Activated CD4-positive, alpha-beta T cell treated with anti-CD3 and anti-CD28 coated beads, Interleukin-2, amount 50 U/mL, for 24 hours (primary cell): ENCODE data around the gene OSBPL9.
"Not testable (repeated sequence)": the region's sequence is repeated elsewhere in the genome, so short reads cannot be mapped to it uniquely, and the experiment has no call there.

Experiments used
- DNase-seq, 2 donors: peaks; one replicate each; pipeline ENCODE4 v3.0.0-alpha.2; 2020; ENCODE audit warnings: low read depth in 1 of 2, low spot score in 1 of 2

Gene OSBPL9

GRCh38 chr1:51780927-51781326 is 164.0 kb downstream of the OSBPL9 start:
- no peak for DNase-seq

GRCh38 chr1:51784997-51785421 is 168.1 kb downstream of the OSBPL9 start:
- no peak for DNase-seq

- no peak for DNase-seq
These were observed 172.0 kb downstream of the OSBPL9 start for GRCh38 chr1:51788938-51789337.

- no peak for DNase-seq
These were observed 172.4 kb downstream of the OSBPL9 start for GRCh38 chr1:51789342-51789741.

- DNase-seq, result no peak
These were observed 173.5 kb downstream of the OSBPL9 start for GRCh38 chr1:51790385-51790784.

- DNase-seq, result no peak
These were observed 175.0 kb downstream of the OSBPL9 start for GRCh38 chr1:51791888-51792287.

GRCh38 chr1:51792864-51793263 is 176.0 kb downstream of the OSBPL9 start:
- DNase-seq, result no peak

- no peak for DNase-seq
These were observed 177.4 kb downstream of the OSBPL9 start for GRCh38 chr1:51794260-51794659.

- no peak for DNase-seq
These were observed 178.0 kb downstream of the OSBPL9 start for GRCh38 chr1:51794868-51795267.

GRCh38 chr1:51799372-51799771 is 182.5 kb downstream of the OSBPL9 start:
- no peak for DNase-seq

- DNase-seq, result no peak
These were observed 197.6 kb downstream of the OSBPL9 start for GRCh38 chr1:51814513-51814912.

- no peak for DNase-seq
These were observed 201.6 kb downstream of the OSBPL9 start for GRCh38 chr1:51818487-51818886.

- not testable (repeated sequence) for DNase-seq
These were observed 202.1 kb downstream of the OSBPL9 start for GRCh38 chr1:51819021-51819420.

- DNase-seq, result no peak
These were observed 202.9 kb downstream of the OSBPL9 start for GRCh38 chr1:51819810-51820209.

GRCh38 chr1:51829058-51829457 is 212.2 kb downstream of the OSBPL9 start:
- DNase-seq, result no peak

GRCh38 chr1:51833700-51834099 is 216.8 kb downstream of the OSBPL9 start:
- no peak for DNase-seq

- no peak for DNase-seq
These were observed 220.4 kb downstream of the OSBPL9 start for GRCh38 chr1:51837243-51837642.
